ENCODE results near the gene TMEM106B. TPM values are rescaled to one million over a fixed set of nuclear protein-coding genes. Genes with fewer than 3 reads are reported as not detected.

TMEM106B gene
- total RNA-seq, 1 experiment from 2014 or later: 37.1 TPM

- POLR2A ChIA-PET (ENCODE audit: low non-redundant PET): no interaction called here
- intact Hi-C loops (cut with micrococcal nuclease; ENCODE audit: unreplicated experiment): no loop called here
- DNase-seq (ENCODE audit: low spot score): no peak
- H3K4me3 ChIP-seq (ENCODE audit: low read depth, low read length, poor library complexity, severe bottlenecking): no peak overlapping the region
- no peaks in the 10 kb centered on the region for H3K27me3 ChIP-seq (replicated peaks; ENCODE audit: insufficient read depth, low read depth, low read length, poor library complexity)
- H3K27ac ChIP-seq (ENCODE audit: low read depth, low read length, poor library complexity, severe bottlenecking): no peak overlapping the region
- CTCF ChIA-PET: no interaction called here
- BruUV-seq (replicated peaks): no TSS peak
- peaks cover 2% of the 10 kb centered on the region for H3K4me1 ChIP-seq (ENCODE audit: insufficient read depth, low read length, poor library complexity, severe bottlenecking)
- no peaks in the 10 kb centered on the region for H3K9me3 ChIP-seq (ENCODE audit: low read depth, low read length, poor library complexity, severe bottlenecking)
- H3K36me3 ChIP-seq (ENCODE audit: insufficient read depth, low read length, poor library complexity, severe bottlenecking): no peaks in the 10 kb centered on the region
- TF ChIP-seq CTCF (conservative IDR thresholded peaks at IDR 0.05; ENCODE audit: low read depth, low read length): no peak
- no peak for TF ChIP-seq EZH2 (IDR thresholded peaks at IDR 0.05; ENCODE audit: borderline replicate concordance, low read depth, low read length, poor library complexity, severe bottlenecking)
These were observed 4.0 kb upstream of the TMEM106B start for GRCh38 chr7:12207046-12207445.

GRCh38 chr7:12209221-12209620, 1.9 kb upstream of the TMEM106B start:
- CTCF ChIA-PET: no interaction called here
- no peaks in the 10 kb centered on the region for H3K36me3 ChIP-seq (ENCODE audit: insufficient read depth, low read length, poor library complexity, severe bottlenecking)
- no peak for DNase-seq (ENCODE audit: low spot score)
- no peaks in the 10 kb centered on the region for H3K9me3 ChIP-seq (ENCODE audit: low read depth, low read length, poor library complexity, severe bottlenecking)
- no peak overlapping the region for H3K27ac ChIP-seq (ENCODE audit: low read depth, low read length, poor library complexity, severe bottlenecking)
- POLR2A ChIA-PET (ENCODE audit: low non-redundant PET): no interaction called here
- H3K4me1 ChIP-seq (ENCODE audit: insufficient read depth, low read length, poor library complexity, severe bottlenecking): peaks cover 10% of the 10 kb centered on the region
- TF ChIP-seq EZH2 (IDR thresholded peaks at IDR 0.05; ENCODE audit: borderline replicate concordance, low read depth, low read length, poor library complexity, severe bottlenecking) (no peak), CTCF (conservative IDR thresholded peaks at IDR 0.05; ENCODE audit: low read depth, low read length) (no peak)
- intact Hi-C loops (cut with micrococcal nuclease; ENCODE audit: unreplicated experiment): no loop called here
- no TSS peak for BruUV-seq (replicated peaks)
- no peak overlapping the region for H3K4me3 ChIP-seq (ENCODE audit: low read depth, low read length, poor library complexity, severe bottlenecking)
- H3K27me3 ChIP-seq (replicated peaks; ENCODE audit: insufficient read depth, low read depth, low read length, poor library complexity): no peaks in the 10 kb centered on the region

GRCh38 chr7:12210179-12211053, 678 bp upstream of the TMEM106B start:
- Histone ChIP-seq H3K27me3 (replicated peaks; ENCODE audit: insufficient read depth, low read depth, low read length, poor library complexity) (no peaks in the 10 kb centered on the region), H3K36me3 (ENCODE audit: insufficient read depth, low read length, poor library complexity, severe bottlenecking) (no peaks in the 10 kb centered on the region), H3K27ac (ENCODE audit: low read depth, low read length, poor library complexity, severe bottlenecking) (peak overlapping the region; percentile 88), H3K9me3 (ENCODE audit: low read depth, low read length, poor library complexity, severe bottlenecking) (no peaks in the 10 kb centered on the region), H3K4me1 (ENCODE audit: insufficient read depth, low read length, poor library complexity, severe bottlenecking) (peaks cover 10% of the 10 kb centered on the region), H3K4me3 (ENCODE audit: low read depth, low read length, poor library complexity, severe bottlenecking) (peak overlapping the region; percentile 78)
- POLR2A ChIA-PET (ENCODE audit: low non-redundant PET): no interaction called here
- no peak for TF ChIP-seq CTCF (conservative IDR thresholded peaks at IDR 0.05; ENCODE audit: low read depth, low read length)
- no peak for TF ChIP-seq EZH2 (IDR thresholded peaks at IDR 0.05; ENCODE audit: borderline replicate concordance, low read depth, low read length, poor library complexity, severe bottlenecking)
- CTCF ChIA-PET: no interaction called here
- no TSS peak for BruUV-seq (replicated peaks)
- intact Hi-C loops (cut with micrococcal nuclease; ENCODE audit: unreplicated experiment): no loop called here
- no peak for DNase-seq (ENCODE audit: low spot score)

Data from A673 (cell line).